Suprapubic skin (tissue), 4 donors: ENCODE data around the gene GSK3A. TPM values are rescaled to one million over a fixed set of nuclear protein-coding genes. Genes with fewer than 3 reads are reported as not detected.

Experiments used
- DNase-seq, 2 donors: peaks; one replicate each; pipeline ENCODE4 v3.0.0-alpha.2; 2019; ENCODE audit warnings: low spot score in 2 of 2
- H3K27ac ChIP-seq: fragments of 200-600 bp; sonication (generic); one replicate; pipeline ENCODE4 v1.5.1; 2019
- H3K27me3 ChIP-seq: fragments of 200-600 bp; sonication (generic); one replicate; pipeline ENCODE4 v1.5.1; 2019
- H3K36me3 ChIP-seq: fragments of 200-600 bp; sonication (generic); one replicate; pipeline ENCODE4 v1.5.1; 2019
- H3K4me1 ChIP-seq: fragments of 200-600 bp; sonication (generic); one replicate; pipeline ENCODE4 v1.5.1; 2019
- H3K4me3 ChIP-seq: fragments of 200-600 bp; sonication (generic); one replicate; pipeline ENCODE4 v1.5.1; 2019; ENCODE audit warnings: mild to moderate bottlenecking
- H3K9me3 ChIP-seq: fragments of 200-600 bp; sonication (generic); one replicate; pipeline ENCODE4 v1.5.1; 2019
- CTCF ChIP-seq, 2 donors: fragments of 200-600 bp in 1 of 2; fragments of 450-650 bp in 1 of 2; sonication (generic) in 1 of 2; IDR thresholded peaks; one replicate each; pipeline ENCODE4 v1.5.1; 2016 to 2019; ENCODE audit warnings: antibody characterized with exemption in 2 of 2, mild to moderate bottlenecking in 1 of 2, moderate library complexity in 1 of 2
- EP300 ChIP-seq: sonication (generic); formaldehyde crosslinking; IDR thresholded peaks from one replicate; pipeline ENCODE4 v1.6.1; 2017; ENCODE audit warnings: antibody characterized with exemption
- POLR2A ChIP-seq, 2 donors: fragments of 450-650 bp; IDR thresholded peaks; one replicate each; pipeline ENCODE4 v1.6.1; 2017; ENCODE audit warnings: antibody characterized with exemption in 2 of 2, mild to moderate bottlenecking in 2 of 2, moderate library complexity in 2 of 2
- POLR2AphosphoS5 ChIP-seq, 3 donors: sonication (generic); formaldehyde crosslinking; IDR thresholded peaks; one replicate each; pipeline ENCODE4 v1.6.1; 2017; ENCODE audit warnings: antibody characterized with exemption in 3 of 3
- WGBS: methylation state at CpG from one replicate; pipeline ENCODE4 v1.1.5; 2018; 5-methylcytosine and 5-hydroxymethylcytosine counted together
- total RNA-seq, 4 donors: library from RNA; depleted of rRNA; stranded (reverse); fragments of >200 nt; gene quantifications; one replicate each; pipeline ENCODE4 v1.1.0, GENCODE V29; 2016

GSK3A gene
- total RNA-seq, 4 donors from 2014 or later: 24.0 to 37.3 (median 28.3) TPM

- no peaks in the 10 kb centered on the region for H3K4me1 ChIP-seq
- no peak overlapping the region for H3K4me3 ChIP-seq
- no peaks in the 10 kb centered on the region for H3K27me3 ChIP-seq
- peaks cover 79% of the 10 kb centered on the region for H3K36me3 ChIP-seq
- no peak for DNase-seq
- H3K27ac ChIP-seq: no peak overlapping the region
- WGBS: 67% methylated on average over 1 of the region's 1 CpG
- H3K9me3 ChIP-seq: no peaks in the 10 kb centered on the region
- TF ChIP-seq POLR2AphosphoS5 (IDR thresholded peaks at IDR 0.05): no peak
- TF ChIP-seq EP300: no peak
- no peak for TF ChIP-seq CTCF (IDR thresholded peaks at IDR 0.05)
- no peak for TF ChIP-seq POLR2A (IDR thresholded peaks at IDR 0.05)
These were observed 15.5 kb downstream of the GSK3A start for GRCh38 chr19:42226886-42227285.

- H3K4me3 ChIP-seq: no peak overlapping the region
- peaks cover 8% of the 10 kb centered on the region for H3K4me1 ChIP-seq
- H3K27ac ChIP-seq: no peak overlapping the region
- WGBS: 97% methylated on average over 18 of the region's 33 CpGs
- H3K36me3 ChIP-seq: peaks cover 68% of the 10 kb centered on the region
- no peaks in the 10 kb centered on the region for H3K27me3 ChIP-seq
- H3K9me3 ChIP-seq: no peaks in the 10 kb centered on the region
- no peak for TF ChIP-seq POLR2AphosphoS5 (IDR thresholded peaks at IDR 0.05)
- TF ChIP-seq EP300: no peak
- no peak for TF ChIP-seq POLR2A (IDR thresholded peaks at IDR 0.05)
- TF ChIP-seq CTCF (IDR thresholded peaks at IDR 0.05): no peak
- DNase-seq: no peak
These were observed 16.6 kb downstream of the GSK3A start for GRCh38 chr19:42225718-42226292.

- Histone ChIP-seq H3K36me3 (peaks cover 61% of the 10 kb centered on the region), H3K4me3 (no peak overlapping the region), H3K27ac (no peak overlapping the region), H3K27me3 (no peaks in the 10 kb centered on the region), H3K4me1 (peaks cover 13% of the 10 kb centered on the region), H3K9me3 (no peaks in the 10 kb centered on the region)
- 93% methylated on average over 33 of the region's 37 CpGs for WGBS
- no peak for DNase-seq
- TF ChIP-seq POLR2AphosphoS5 (IDR thresholded peaks at IDR 0.05): no peak
- TF ChIP-seq CTCF (IDR thresholded peaks at IDR 0.05): no peak
- no peak for TF ChIP-seq EP300
- TF ChIP-seq POLR2A (IDR thresholded peaks at IDR 0.05): no peak
These were observed 17.3 kb downstream of the GSK3A start for GRCh38 chr19:42224940-42225717.

DNA sequence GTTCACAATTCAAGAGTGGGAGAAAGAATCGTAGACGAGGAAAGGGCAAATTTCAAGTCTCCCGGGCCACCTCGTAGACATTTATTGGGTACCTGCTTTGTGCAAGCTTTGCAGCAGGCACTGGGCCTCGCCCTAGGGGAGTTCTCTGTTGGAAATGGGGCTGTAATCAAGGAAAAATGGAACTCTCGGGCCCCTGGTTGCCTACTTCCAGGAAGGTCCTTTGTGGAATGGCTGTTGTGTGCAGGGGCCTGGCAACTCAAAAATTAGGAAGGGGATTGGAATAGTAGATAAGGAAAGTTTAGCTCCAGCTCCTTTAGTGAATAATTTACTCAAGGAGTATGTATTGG is 21.7 kb downstream of the GSK3A start:
- 0% methylated on average over 6 of the region's 6 CpGs for WGBS
- Histone ChIP-seq H3K4me1 (peaks cover 48% of the 10 kb centered on the region), H3K9me3 (no peaks in the 10 kb centered on the region), H3K27me3 (no peaks in the 10 kb centered on the region), H3K4me3 (peak overlapping the region; percentile 87), H3K36me3 (peaks cover 17% of the 10 kb centered on the region), H3K27ac (peak overlapping the region; percentile 81)
- TF ChIP-seq EP300 (no peak), POLR2AphosphoS5 (IDR thresholded peaks at IDR 0.05) (no peak), POLR2A (IDR thresholded peaks at IDR 0.05) (no peak), CTCF (IDR thresholded peaks at IDR 0.05) (no peak)
- no peak for DNase-seq
